ENCODE measurements around the gene SLC16A3. TPM values are rescaled to one million over a fixed set of nuclear protein-coding genes. Genes with fewer than 3 reads are reported as not detected.
A peak's percentile ranks its signal among the peaks of the same experiment; 100 is the strongest.

SLC16A3 gene
- total RNA-seq, 2 experiments from 2014 or later, result 93.2 to 157 TPM

DNA sequence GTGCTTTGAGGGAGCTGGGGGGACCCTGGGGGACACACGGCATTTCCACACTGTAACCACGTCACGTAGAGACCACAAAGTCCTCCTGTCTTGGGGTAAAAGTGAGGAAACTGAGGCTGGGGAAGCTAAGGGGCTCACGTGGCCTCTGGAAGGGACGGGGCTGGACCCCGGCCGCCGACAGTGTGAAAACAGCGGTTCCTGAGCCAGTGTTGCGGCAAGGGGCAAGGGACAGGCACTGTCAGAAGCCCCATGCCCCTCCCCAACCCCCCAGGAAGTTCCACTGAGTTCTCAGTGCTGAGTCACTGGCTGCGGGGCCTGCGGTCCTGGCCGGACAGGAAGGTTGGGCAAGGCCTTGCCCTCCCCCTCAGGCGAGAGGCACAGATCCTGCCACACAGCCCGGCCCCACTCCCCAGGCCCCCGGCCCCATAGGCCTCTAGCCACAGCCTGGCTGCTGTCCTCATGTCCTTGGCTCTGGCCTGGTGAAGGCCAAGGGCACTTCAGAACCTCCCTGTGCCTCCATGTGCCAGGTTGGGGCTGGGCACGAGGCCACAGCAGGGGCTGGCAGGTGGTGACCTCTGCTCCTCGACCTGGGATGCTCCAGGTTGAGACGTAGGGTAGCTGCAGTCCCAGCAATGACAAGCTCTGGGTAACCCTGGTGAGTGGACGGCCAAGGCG lies 11.2 kb upstream of the SLC16A3 start:
- H3K36me3 Mint-ChIP-seq (ENCODE audit: low read depth), result no peaks in the 10 kb centered on the region
- ChIA-PET POLR2A (no interaction called here), CTCF (no interaction called here)
- no peaks in the 10 kb centered on the region for H3K27me3 Mint-ChIP-seq
- DNase-seq, result no peak
- H3K4me3 Mint-ChIP-seq, result no peak overlapping the region
- no peak for ATAC-seq
- H3K9me3 Mint-ChIP-seq (ENCODE audit: low read depth), result no peaks in the 10 kb centered on the region
- intact Hi-C loops (cut with DNase I, micrococcal nuclease), result no loop called here
- H3K4me1 Mint-ChIP-seq, result peaks cover 28% of the 10 kb centered on the region
- peak overlapping the region; percentile 42 for H3K27ac Mint-ChIP-seq

DNA sequence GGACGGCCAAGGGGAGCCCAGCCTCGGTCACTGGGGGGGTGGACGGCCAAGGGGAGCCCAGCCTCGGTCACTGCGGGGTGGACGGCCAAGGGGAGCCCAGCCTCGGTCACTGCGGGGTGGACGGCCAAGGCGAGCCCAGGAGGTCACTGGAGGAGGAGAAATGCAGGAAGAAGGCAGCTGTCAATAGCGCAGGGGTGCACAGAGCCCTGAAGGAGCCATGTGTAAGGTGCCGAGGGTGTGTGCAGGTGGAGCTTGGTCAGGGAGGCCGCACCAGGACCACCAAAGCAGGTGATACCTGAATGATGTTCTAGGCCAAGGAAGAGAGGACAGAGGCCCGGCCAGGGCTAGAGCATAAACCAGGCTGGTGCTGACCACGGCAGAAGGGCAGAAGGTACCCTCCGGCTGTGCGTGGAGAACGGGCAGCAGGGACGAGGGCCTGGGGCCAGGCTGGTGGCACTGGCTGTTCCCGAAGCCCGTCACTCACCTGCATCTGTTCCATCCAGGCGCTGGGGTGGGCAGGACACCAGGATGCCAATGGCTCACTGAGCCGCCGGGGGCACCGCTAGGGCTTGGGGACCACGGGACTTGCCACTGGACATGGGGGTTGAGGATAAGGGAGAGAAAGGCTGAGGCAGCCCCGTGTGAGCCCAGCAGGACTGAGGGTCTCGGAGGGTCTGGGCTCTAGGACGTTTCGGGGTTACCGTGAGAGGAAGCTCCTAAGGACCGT lies 10.3 kb upstream of the SLC16A3 start:
- CTCF ChIA-PET, result no interaction called here
- Mint-ChIP-seq H3K4me3 (no peak overlapping the region), H3K27ac (no peak overlapping the region), H3K4me1 (peaks cover 26% of the 10 kb centered on the region), H3K27me3 (no peaks in the 10 kb centered on the region), H3K9me3 (ENCODE audit: low read depth) (no peaks in the 10 kb centered on the region), H3K36me3 (ENCODE audit: low read depth) (no peaks in the 10 kb centered on the region)
- POLR2A ChIA-PET, result no interaction called here
- intact Hi-C loops (cut with DNase I, micrococcal nuclease), result no loop called here
- ATAC-seq, result no peak
- DNase-seq, result no peak

DNA sequence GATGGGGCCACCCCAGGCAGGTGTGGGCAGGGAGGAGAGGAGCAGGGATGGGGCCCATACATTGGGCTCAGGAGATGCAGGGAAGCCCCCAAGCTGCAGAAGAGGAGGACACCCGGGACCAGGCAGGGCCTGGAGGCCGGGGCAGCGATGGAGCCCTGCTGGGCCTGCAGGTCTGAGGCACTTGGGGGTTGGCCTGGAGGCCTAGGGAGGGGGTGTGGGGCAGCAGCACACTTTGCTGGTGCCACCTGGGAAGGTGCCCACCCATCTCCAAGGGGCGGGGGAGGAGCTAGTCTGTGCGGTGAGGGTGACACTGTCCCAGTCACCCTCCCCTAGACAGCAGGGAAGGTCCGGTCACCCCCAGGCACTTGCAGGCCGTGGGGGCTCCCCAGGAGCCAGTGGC lies 9.8 kb upstream of the SLC16A3 start:
- DNase-seq (no peak), ATAC-seq (no peak)
- Mint-ChIP-seq H3K36me3 (ENCODE audit: low read depth) (no peaks in the 10 kb centered on the region), H3K9me3 (ENCODE audit: low read depth) (no peaks in the 10 kb centered on the region), H3K4me3 (no peak overlapping the region), H3K27ac (no peak overlapping the region), H3K4me1 (peaks cover 22% of the 10 kb centered on the region), H3K27me3 (no peaks in the 10 kb centered on the region)
- CTCF ChIA-PET, result no interaction called here
- POLR2A ChIA-PET, result no interaction called here
- intact Hi-C loops (cut with DNase I, micrococcal nuclease), result no loop called here

DNA sequence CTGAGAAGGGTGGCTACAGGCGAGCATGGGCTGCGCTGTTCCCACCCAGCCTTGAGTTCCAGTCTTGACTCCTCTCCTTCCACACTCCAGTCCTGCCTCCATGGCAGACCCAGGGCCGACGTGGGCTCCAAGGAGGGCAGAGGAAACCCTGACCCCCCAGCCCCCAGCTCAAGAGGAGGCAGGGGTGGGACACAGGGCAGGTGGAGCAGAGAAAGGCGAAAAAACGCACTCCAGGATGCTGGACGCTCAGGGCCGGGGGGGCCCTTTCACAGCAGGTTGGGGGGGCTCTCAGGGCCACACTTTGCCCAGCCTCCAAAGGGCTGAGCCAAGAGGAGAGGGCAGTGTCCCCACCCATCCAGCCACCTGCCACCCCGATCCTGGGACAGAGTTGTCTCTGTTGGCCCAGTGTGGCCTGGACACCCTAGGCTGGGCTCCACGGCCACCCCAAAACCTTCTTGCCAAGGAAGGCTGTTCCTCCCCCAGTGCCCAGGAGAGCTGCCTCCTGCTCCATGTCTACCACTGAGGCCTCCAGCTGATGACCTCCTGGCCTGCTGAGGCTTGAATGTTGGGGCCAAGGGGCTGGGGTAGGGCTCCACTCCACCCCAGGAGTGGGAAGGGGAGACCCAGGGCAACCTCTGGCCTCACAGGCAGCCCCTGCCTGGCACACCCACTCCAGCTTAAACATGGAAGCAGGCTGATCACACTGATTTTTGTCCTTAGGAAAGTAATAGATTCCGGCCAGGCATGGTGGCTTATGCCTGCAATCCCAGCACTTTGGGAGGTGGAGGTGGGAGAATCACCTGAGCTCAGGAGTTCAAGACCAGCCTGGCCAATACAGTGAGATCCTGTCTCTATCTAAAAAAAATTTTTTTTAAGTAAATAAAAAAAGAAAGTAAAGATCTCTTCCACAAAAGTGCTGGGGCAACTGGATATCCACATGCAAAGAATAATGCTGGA lies 8.8 kb upstream of the SLC16A3 start:
- CTCF ChIA-PET, result interaction anchor here (1.5 to 1.6 kb wide), 2 partner anchors 15 to 16 kb away, joined by 4 to 5 read pairs; no protein-coding TSS in a partner anchor
- Mint-ChIP-seq H3K4me1 (peaks cover 16% of the 10 kb centered on the region), H3K27ac (no peak overlapping the region), H3K36me3 (ENCODE audit: low read depth) (no peaks in the 10 kb centered on the region), H3K9me3 (ENCODE audit: low read depth) (no peaks in the 10 kb centered on the region), H3K27me3 (no peaks in the 10 kb centered on the region), H3K4me3 (no peak overlapping the region)
- ATAC-seq, result no peak
- intact Hi-C loops (cut with DNase I, micrococcal nuclease), result no loop called here
- DNase-seq, result no peak
- POLR2A ChIA-PET, result no interaction called here

DNA sequence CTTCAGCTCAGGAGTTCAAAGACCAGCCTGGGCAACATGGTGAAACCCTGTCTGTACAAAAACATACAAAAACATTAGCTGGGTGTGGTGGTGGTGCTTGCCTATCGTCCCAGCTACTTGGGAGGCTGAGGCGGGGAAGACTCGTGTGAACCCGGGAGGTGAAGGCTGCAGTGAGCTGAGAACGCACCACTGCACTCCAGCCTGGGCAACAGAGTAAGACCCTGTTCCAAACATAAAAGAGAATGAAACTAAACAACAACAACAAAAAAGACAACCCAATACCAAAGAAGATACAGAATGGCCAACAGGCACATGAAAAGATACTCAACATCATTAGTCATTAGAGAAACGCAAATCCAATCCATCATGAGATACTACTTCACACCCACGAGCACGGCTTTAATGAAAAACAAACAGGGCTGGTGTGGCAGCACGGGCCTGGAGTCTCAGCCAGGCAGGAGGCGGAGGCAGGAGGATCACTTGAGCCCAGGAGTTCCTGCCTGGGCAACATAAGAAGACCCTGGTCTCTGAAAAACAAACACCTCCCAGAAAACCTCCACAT lies 7.4 kb upstream of the SLC16A3 start:
- Mint-ChIP-seq H3K4me3 (no peak overlapping the region), H3K4me1 (peaks cover 6% of the 10 kb centered on the region), H3K27ac (no peak overlapping the region), H3K36me3 (ENCODE audit: low read depth) (no peaks in the 10 kb centered on the region), H3K9me3 (ENCODE audit: low read depth) (no peaks in the 10 kb centered on the region), H3K27me3 (no peaks in the 10 kb centered on the region)
- POLR2A ChIA-PET, result no interaction called here
- DNase-seq (no peak), ATAC-seq (no peak)
- intact Hi-C loops (cut with DNase I, micrococcal nuclease), result no loop called here
- CTCF ChIA-PET, result interaction anchor here (0.6 to 1.6 kb wide), 5 partner anchors 14 to 192 kb away, joined by 3 to 5 read pairs (median 3); no protein-coding TSS in a partner anchor

DNA sequence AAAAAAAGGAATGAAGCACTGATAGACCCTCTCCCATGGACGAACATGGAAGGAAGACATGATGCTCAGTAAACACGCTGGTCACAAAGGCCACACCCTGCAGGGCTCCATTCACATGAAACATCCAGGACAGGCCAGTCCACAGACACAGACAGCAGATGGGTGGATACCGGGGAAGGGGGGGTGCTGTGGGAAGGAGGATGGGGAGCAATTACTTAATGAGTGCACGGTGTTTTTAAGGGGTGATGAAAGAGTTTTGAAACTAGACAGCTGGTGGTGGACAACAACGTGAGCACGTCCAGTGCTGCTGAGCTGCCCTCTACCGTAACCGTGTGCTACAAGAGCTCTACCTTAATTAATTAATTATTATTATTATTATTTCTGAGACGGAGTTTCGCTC lies 6.0 kb upstream of the SLC16A3 start:
- no peak overlapping the region for H3K27ac Mint-ChIP-seq
- H3K4me1 Mint-ChIP-seq, result peaks cover 2% of the 10 kb centered on the region
- ChIA-PET CTCF (no interaction called here), POLR2A (no interaction called here)
- no peak overlapping the region for H3K4me3 Mint-ChIP-seq
- H3K36me3 Mint-ChIP-seq (ENCODE audit: low read depth), result no peaks in the 10 kb centered on the region
- ATAC-seq, result no peak
- intact Hi-C loops (cut with DNase I, micrococcal nuclease), result no loop called here
- DNase-seq, result no peak
- H3K9me3 Mint-ChIP-seq (ENCODE audit: low read depth), result no peaks in the 10 kb centered on the region
- no peaks in the 10 kb centered on the region for H3K27me3 Mint-ChIP-seq

DNA sequence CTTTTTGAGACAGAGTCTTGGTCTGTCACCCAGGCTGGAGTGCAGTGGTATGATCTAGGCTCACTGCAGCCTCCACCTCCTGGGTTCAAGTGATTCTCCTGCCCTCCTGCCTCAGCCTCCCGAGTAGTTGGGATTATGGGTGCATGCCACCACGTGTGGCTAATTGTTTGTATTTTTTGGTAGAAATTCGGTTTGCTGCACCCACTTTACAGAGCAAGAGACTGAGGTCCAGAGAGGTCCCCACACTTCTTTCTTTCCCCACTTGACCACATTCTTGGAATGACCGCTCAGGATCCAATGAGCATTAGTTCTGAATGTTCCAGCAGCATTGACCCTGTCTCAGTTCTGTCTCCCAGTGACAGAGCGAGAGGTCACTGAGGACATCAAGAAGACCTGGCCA lies 5.3 kb upstream of the SLC16A3 start:
- CTCF ChIA-PET, result no interaction called here
- Mint-ChIP-seq H3K27ac (no peak overlapping the region), H3K4me3 (peak overlapping the region; percentile 11), H3K27me3 (no peaks in the 10 kb centered on the region), H3K4me1 (peaks cover 2% of the 10 kb centered on the region), H3K36me3 (ENCODE audit: low read depth) (no peaks in the 10 kb centered on the region), H3K9me3 (ENCODE audit: low read depth) (no peaks in the 10 kb centered on the region)
- intact Hi-C loops (cut with DNase I, micrococcal nuclease), result no loop called here
- POLR2A ChIA-PET, result no interaction called here
- DNase-seq, result no peak
- no peak for ATAC-seq

DNA sequence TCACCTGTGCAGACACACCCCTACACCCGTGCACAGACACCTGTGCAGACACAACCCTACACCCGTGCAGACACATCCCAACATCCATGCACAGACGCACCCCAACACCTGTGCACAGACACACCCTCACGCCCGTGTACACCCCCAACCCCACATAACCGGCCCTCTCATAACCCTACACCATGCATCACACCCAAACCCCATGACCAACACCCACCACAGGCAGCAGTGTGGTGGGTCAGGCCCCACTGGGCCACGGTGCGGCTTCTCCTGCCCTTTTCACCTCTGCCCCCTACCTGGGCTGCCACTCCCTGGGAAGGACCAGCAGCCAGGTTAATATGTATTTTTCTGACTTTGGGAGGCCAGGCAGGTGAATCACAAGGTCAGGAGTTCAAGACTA lies 4.2 kb upstream of the SLC16A3 start:
- H3K27ac Mint-ChIP-seq, result no peak overlapping the region

DNA sequence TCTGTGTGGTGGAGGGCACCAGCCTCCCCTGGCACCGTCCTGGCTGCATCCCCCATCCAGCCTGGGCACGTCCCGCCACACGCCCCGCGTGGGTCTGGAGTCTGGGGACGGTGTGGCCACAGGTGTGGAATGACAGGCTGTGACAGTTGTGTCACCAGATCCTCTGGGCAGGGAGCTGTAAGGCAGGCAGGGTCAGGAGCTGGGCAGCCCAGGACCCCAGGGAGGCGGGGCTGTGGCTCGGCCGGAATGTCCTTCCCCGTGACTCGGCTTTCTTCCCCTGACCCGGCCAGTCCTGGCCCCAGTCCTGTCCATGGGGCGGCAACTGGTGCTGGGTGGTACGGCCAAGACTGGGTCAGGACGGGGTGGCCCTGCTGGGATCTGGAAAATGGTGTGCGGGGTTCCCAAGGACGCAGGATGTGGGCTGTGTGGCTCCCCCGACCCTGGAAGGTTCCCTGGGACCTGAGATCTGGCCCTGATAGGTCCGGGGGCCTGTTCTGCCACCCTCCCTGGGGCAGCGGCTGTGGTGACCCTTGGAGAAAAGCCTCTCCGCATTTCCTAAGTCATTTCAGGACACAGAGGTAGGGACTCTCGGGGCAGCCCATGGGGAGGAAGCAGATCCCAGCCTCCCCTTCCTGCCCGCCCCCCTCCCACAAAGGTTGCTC lies 3.3 kb upstream of the SLC16A3 start:
- CTCF ChIA-PET, result no interaction called here
- Mint-ChIP-seq H3K4me1 (peaks cover 6% of the 10 kb centered on the region), H3K27me3 (no peaks in the 10 kb centered on the region), H3K4me3 (no peak overlapping the region), H3K27ac (no peak overlapping the region), H3K36me3 (ENCODE audit: low read depth) (peaks cover 6% of the 10 kb centered on the region), H3K9me3 (ENCODE audit: low read depth) (no peaks in the 10 kb centered on the region)
- ATAC-seq (no peak), DNase-seq (no peak)
- POLR2A ChIA-PET, result no interaction called here
- intact Hi-C loops (cut with DNase I, micrococcal nuclease), result no loop called here

More for the DNA sequence above, 4.2 kb upstream of the SLC16A3 start:
- H3K36me3 Mint-ChIP-seq (ENCODE audit: low read depth), result no peaks in the 10 kb centered on the region
- ChIA-PET CTCF (no interaction called here), POLR2A (no interaction called here)
- no peak overlapping the region for H3K4me3 Mint-ChIP-seq
- no peak for DNase-seq
- intact Hi-C loops (cut with DNase I, micrococcal nuclease), result no loop called here
- no peak for ATAC-seq
- H3K27me3 Mint-ChIP-seq, result no peaks in the 10 kb centered on the region
- no peaks in the 10 kb centered on the region for H3K9me3 Mint-ChIP-seq (ENCODE audit: low read depth)
- H3K4me1 Mint-ChIP-seq, result peaks cover 2% of the 10 kb centered on the region

DNA sequence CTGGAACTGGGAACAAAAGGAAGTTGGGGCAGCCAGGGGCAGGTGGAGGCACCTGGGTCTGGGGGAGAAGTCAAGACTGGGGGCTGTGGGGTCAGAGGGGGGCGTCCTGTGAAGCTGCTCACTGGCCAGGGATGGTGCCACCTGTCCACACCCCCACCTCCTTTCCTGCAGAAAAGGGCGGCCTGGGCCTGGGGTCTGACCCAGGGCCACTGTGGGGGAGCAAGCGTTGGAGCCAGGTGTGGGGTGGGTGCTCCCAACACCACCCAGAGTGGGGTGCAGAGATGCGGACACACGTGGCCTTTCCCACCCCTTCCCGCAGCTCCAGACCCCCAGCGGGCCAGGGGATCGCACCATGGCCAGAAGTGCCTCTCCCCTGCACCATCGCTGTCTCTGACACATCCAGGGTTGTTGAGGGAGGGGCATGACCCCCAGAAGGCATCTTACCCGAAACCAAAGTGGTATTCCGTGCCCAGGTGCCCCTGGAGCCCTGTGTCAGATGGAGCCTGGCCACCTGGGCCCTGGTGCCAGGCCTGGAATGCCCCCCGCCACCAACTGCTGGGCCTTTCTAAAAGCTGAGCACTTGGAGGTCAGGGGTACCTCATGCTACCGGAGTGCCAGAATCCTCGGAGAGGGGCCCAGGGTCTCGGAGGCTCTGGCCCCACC lies 2.6 kb upstream of the SLC16A3 start:
- intact Hi-C loops (cut with DNase I, micrococcal nuclease), result no loop called here
- no peak for ATAC-seq
- no peak overlapping the region for H3K4me3 Mint-ChIP-seq
- H3K36me3 Mint-ChIP-seq (ENCODE audit: low read depth), result peaks cover 6% of the 10 kb centered on the region
- ChIA-PET CTCF (interaction anchor here (0.8 kb wide), 1 partner anchor 20 kb away, joined by 3 read pairs; no protein-coding TSS in a partner anchor), POLR2A (no interaction called here)
- H3K4me1 Mint-ChIP-seq, result peaks cover 6% of the 10 kb centered on the region
- no peaks in the 10 kb centered on the region for H3K9me3 Mint-ChIP-seq (ENCODE audit: low read depth)
- DNase-seq, result no peak
- no peak overlapping the region for H3K27ac Mint-ChIP-seq
- H3K27me3 Mint-ChIP-seq, result no peaks in the 10 kb centered on the region

Measured in activated CD4-positive, alpha-beta T cell treated with anti-CD3 and anti-CD28 coated beads for 36 hours (primary cell).